Thymus (tissue), 11 donors: ENCODE data around the gene GPR107. TPM values are rescaled to one million over a fixed set of nuclear protein-coding genes. Genes with fewer than 3 reads are reported as not detected.
A peak's percentile ranks its signal among the peaks of the same experiment; 100 is the strongest.

Experiments used
- DNase-seq, 9 donors: peaks; one replicate each; pipeline ENCODE4 v3.0.0-alpha.2; 2013; ENCODE audit warnings: low spot score in 9 of 9, low read depth in 6 of 9, missing footprints in 1 of 9
- H3K27ac ChIP-seq, 2 donors: one replicate each; pipeline ENCODE4 v1.5.1; 2013; ENCODE audit warnings: control low read depth in 1 of 2, low read depth in 1 of 2, low read length in 1 of 2, mild to moderate bottlenecking in 1 of 2, moderate library complexity in 1 of 2
- H3K27me3 ChIP-seq, 2 donors: one replicate each; pipeline ENCODE4 v1.5.1; 2013; ENCODE audit warnings: low read length in 1 of 2; ENCODE audit not compliant: control insufficient read depth in 2 of 2, insufficient read depth in 1 of 2
- H3K36me3 ChIP-seq, 2 donors: one replicate each; pipeline ENCODE4 v1.5.1; 2013; ENCODE audit warnings: low read length in 1 of 2, mild to moderate bottlenecking in 1 of 2, moderate library complexity in 1 of 2; ENCODE audit not compliant: control insufficient read depth in 2 of 2, insufficient read depth in 2 of 2
- H3K4me1 ChIP-seq, 2 donors: one replicate each; pipeline ENCODE4 v1.5.1; 2013; ENCODE audit warnings: low read length in 2 of 2; ENCODE audit not compliant: control insufficient read depth in 2 of 2, insufficient read depth in 2 of 2
- H3K4me3 ChIP-seq, 2 donors: one replicate each; pipeline ENCODE4 v1.5.1; 2013; ENCODE audit warnings: low read length in 2 of 2, control low read depth in 1 of 2, mild to moderate bottlenecking in 1 of 2
- H3K9me3 ChIP-seq, 2 donors: one replicate each; pipeline ENCODE4 v1.5.1; 2013; ENCODE audit warnings: low read length in 1 of 2, mild to moderate bottlenecking in 1 of 2; ENCODE audit not compliant: control insufficient read depth in 2 of 2, insufficient read depth in 1 of 2
- WGBS: extraction: QIAGEN DNeasy Blood & Tissue Kit; methylation state at CpG from one replicate; pipeline ENCODE4 v1.1.7; 2013; 5-methylcytosine and 5-hydroxymethylcytosine counted together
- polyA plus RNA-seq: library from polyadenylated mRNA; stranded (reverse); fragments of 200-250 nt; gene quantifications from one replicate; pipeline ENCODE4 v1.2.3, GENCODE V29; 2013
- total RNA-seq: library from RNA; stranded (reverse); fragments of 120-200 nt; gene quantifications from one replicate; pipeline ENCODE4 v1.2.4, GENCODE V29; 2013
- donor health status: healthy.

Gene GPR107
- total and polyA plus RNA-seq, 2 donors: 8.5 to 10.7 TPM

DNA sequence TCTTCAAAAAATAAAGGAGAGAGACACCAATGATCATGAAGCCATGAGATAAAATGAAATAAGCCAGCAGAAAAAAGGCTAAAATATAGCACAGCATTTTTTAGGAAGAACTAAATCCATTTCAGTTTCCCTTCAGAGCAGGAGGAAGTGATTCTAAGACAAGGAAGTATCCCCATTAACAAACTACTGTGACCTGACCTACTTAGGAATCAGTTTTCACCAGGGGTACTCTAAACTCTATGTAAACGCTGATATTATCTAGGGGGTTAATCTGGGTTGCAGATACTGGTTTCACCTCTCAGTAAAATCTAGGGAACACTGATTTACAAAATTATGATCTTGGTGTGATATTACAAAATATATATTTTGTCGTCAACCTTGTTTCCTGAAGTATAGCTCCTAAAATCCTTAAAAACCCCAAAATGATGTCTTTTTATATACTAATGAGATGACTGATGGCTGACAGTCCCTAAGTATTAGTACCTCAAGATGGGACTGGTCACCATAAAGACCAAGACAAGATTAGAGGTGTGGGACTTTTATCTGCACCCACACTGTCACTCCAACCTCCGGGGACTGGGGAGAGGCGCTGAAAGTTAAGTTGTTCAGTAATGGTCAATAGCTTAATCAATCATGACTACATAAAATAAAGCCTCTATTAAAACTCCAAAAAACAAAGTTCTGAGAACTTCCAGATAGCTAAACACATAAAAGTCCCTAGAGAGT lies 7.8 kb upstream of the GPR107 start:
- Histone ChIP-seq H3K4me3 (no peak overlapping the region), H3K9me3 (peaks cover 0 to 9% of the 10 kb centered on the region in 2 donors), H3K27ac (peak overlapping the region in 1 of 2 donors; percentile 83), H3K4me1 (peaks cover 12 to 27% of the 10 kb centered on the region in 2 donors), H3K36me3 (no peaks in the 10 kb centered on the region), H3K27me3 (no peaks in the 10 kb centered on the region)
- no peak for DNase-seq
- whole genome bisulfite sequencing: 68% methylated on average over 4 of the region's 4 CpGs

GRCh38 chr9:130049431-130050210 lies 4.1 kb upstream of the GPR107 start:
- Histone ChIP-seq H3K27me3 (no peaks in the 10 kb centered on the region), H3K36me3 (no peaks in the 10 kb centered on the region), H3K27ac (no peak overlapping the region), H3K4me1 (peaks cover 17 to 34% of the 10 kb centered on the region in 2 donors), H3K9me3 (no peaks in the 10 kb centered on the region), H3K4me3 (no peak overlapping the region)
- DNase-seq: no peak
- 92% methylated on average over 11 of the region's 11 CpGs for WGBS

GRCh38 chr9:130050462-130050861 lies 3.2 kb upstream of the GPR107 start:
- no peak for DNase-seq
- Histone ChIP-seq H3K36me3 (no peaks in the 10 kb centered on the region), H3K9me3 (no peaks in the 10 kb centered on the region), H3K4me1 (peaks cover 20 to 32% of the 10 kb centered on the region in 2 donors), H3K27me3 (no peaks in the 10 kb centered on the region), H3K27ac (no peak overlapping the region), H3K4me3 (no peak overlapping the region)
- WGBS: 98% methylated on average over 3 of the region's 3 CpGs

DNA sequence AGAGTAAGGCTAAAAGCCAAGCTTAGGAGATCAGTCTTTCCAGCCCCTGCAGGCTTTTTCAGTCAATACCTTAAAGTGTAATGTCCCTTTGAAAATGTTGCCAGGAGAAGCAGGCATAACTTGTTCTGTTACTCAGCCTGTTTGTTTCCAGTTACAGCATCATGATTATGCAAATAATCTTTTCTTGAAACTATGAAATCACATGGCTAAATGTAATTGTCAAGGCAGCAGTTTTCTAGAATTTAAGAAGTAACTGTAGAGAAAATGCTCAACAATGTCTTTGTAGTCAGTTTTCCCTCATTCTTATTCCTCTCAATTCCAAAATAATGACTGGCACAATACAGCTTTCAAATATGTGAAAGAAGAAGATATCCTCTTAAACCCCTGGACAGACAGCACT lies 1.9 kb upstream of the GPR107 start:
- Histone ChIP-seq H3K27me3 (no peaks in the 10 kb centered on the region), H3K4me1 (peaks cover 20 to 29% of the 10 kb centered on the region in 2 donors), H3K9me3 (no peaks in the 10 kb centered on the region), H3K27ac (peak overlapping the region in 1 of 2 donors; percentile 39), H3K36me3 (no peaks in the 10 kb centered on the region), H3K4me3 (no peak overlapping the region)
- no peak for DNase-seq

GRCh38 chr9:130053109-130053503 lies 600 bp upstream of the GPR107 start:
- Histone ChIP-seq H3K4me3 (peak overlapping the region; percentile 65 to 96), H3K4me1 (peaks cover 20 to 29% of the 10 kb centered on the region in 2 donors), H3K27me3 (no peaks in the 10 kb centered on the region), H3K36me3 (peaks cover 0 to 5% of the 10 kb centered on the region in 2 donors), H3K9me3 (no peaks in the 10 kb centered on the region), H3K27ac (peak overlapping the region in 1 of 2 donors; percentile 62)
- WGBS: 16% methylated on average over 9 of the region's 9 CpGs
- no peak for DNase-seq

DNA sequence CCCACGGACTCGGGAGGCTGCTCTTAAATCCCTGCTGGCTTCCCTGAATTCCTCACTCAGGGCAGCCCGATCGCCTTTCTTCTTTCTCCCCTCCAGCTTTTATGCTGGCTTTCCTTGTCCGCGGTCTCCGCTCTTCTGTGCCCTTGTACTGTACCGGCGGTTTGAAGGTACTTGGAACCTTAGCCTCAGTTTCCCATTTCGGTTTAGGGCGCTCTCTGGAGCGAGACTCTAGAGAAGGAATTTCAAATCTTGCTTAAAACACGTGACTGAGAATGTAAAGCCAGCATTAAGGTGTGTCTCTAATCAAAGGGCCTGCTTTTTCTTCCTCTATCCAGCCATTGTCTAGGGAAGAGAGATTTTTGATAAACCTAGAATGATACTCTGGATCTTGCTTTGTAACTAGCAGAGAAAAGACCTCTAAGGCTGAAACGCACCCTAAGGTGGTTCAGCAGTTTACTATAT lies 650 bp downstream of the GPR107 start:
- peaks cover 3 to 12% of the 10 kb centered on the region in 2 donors for H3K36me3 ChIP-seq
- H3K27ac ChIP-seq: peak overlapping the region; percentile 62 to 84
- no peaks in the 10 kb centered on the region for H3K27me3 ChIP-seq
- peaks cover 20 to 29% of the 10 kb centered on the region in 2 donors for H3K4me1 ChIP-seq
- no peak for DNase-seq
- H3K9me3 ChIP-seq: no peaks in the 10 kb centered on the region
- peak overlapping the region; percentile 65 to 96 for H3K4me3 ChIP-seq
- WGBS: 9% methylated on average over 14 of the region's 14 CpGs

DNA sequence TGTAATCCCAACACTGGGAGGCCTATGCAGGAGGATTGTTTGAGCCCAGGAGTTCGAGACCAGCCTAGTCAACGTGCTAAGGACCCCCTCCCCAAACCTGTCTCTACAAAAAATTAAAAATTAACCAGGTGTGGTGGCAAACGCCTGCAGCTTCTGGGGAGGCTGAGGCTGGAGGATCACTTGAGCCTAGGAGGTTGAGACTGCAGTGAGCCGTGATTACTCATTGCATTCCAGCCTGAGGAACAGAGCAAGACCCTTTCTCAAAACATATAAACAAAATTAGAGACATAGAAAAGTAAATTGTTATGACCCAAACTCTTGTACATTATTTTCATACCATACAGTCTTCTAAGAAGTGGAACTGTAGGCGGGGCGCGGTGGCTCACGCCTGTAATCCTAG lies 1.1 kb downstream of the GPR107 start:
- H3K9me3 ChIP-seq: no peaks in the 10 kb centered on the region
- peaks cover 20 to 28% of the 10 kb centered on the region in 2 donors for H3K4me1 ChIP-seq
- DNase-seq: no peak
- H3K36me3 ChIP-seq: peaks cover 3 to 12% of the 10 kb centered on the region in 2 donors
- 87% methylated on average over 8 of the region's 8 CpGs for WGBS
- peak overlapping the region; percentile 65 to 96 for H3K4me3 ChIP-seq
- H3K27me3 ChIP-seq: no peaks in the 10 kb centered on the region
- no peak overlapping the region for H3K27ac ChIP-seq

- no peak for DNase-seq
- H3K9me3 ChIP-seq: no peaks in the 10 kb centered on the region
- H3K27ac ChIP-seq: no peak overlapping the region
- no peaks in the 10 kb centered on the region for H3K27me3 ChIP-seq
- H3K36me3 ChIP-seq: peaks cover 3 to 23% of the 10 kb centered on the region in 2 donors
- WGBS: 84% methylated on average over 7 of the region's 7 CpGs
- peaks cover 7 to 9% of the 10 kb centered on the region in 2 donors for H3K4me1 ChIP-seq
- H3K4me3 ChIP-seq: no peak overlapping the region
Observed at GRCh38 chr9:130058154-130058553, 4.4 kb downstream of the GPR107 start.

- H3K36me3 ChIP-seq: peaks cover 3 to 23% of the 10 kb centered on the region in 2 donors
- peaks cover 7 to 9% of the 10 kb centered on the region in 2 donors for H3K4me1 ChIP-seq
- WGBS: 70% methylated on average over 3 of the region's 3 CpGs
- no peaks in the 10 kb centered on the region for H3K9me3 ChIP-seq
- no peak overlapping the region for H3K27ac ChIP-seq
- H3K27me3 ChIP-seq: no peaks in the 10 kb centered on the region
- no peak overlapping the region for H3K4me3 ChIP-seq
- no peak for DNase-seq
Observed at GRCh38 chr9:130058887-130059286, 5.2 kb downstream of the GPR107 start.
